GM12865 (cell line): ENCODE results near the gene FILIP1.

Source experiments
- DNase-seq: peaks from one replicate; pipeline ENCODE4 v3.0.0; 2010; ENCODE audit warnings: low read depth
- H3K4me3 ChIP-seq: 2 replicates; pipeline ENCODE4 v1.5.1; 2011; ENCODE audit warnings: mild to moderate bottlenecking, low read depth, low read length, control low read depth
- TF ChIP-seq, protein P1 (sequence below): IDR thresholded peaks from 2 replicates; pipeline ENCODE4 v1.5.1; 2011; ENCODE audit warnings: low read length, control low read depth, low read depth, inconsistent platforms; ENCODE audit not compliant: insufficient read depth; ENCODE audit errors: missing control alignments

FILIP1 gene

DNA sequence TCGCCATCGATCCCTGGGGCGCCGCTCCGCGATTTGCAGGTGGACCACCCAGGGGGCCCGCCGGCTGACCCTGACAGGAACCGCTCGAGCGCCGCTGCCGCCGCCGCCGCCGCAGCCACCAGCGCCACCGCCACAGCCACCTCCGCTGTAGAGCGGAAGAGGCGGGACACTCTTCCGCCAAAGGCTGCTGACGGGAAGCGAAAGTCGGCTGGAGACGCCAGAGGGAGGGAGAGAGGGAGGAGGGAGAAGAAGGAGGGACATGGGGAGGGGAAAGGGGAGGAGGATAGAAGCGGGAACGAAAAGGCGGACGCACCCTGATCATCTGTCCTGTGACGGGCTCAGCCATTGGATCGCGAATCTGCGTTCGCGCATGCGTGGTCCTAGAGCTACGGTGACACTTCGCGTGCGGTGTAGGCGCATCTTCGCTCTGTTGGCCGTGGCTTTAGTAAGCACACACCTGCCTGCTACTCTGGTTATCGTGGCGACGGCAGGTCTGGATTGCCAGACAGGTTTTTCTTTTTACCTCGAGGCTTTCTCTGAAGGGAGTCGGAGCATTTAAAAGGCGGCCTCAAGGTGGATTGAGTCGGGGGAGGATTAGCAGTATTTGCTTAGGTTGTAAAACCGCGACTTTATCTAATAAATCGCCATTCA, 208.8 kb downstream of the FILIP1 start, which contains the start of gene TMEM30A:
TMEM30A (minus strand) TSS at position 161 of the 651 bp plus-strand sequence; CDS start at position 7, 154 bp downstream.
- H3K4me3 ChIP-seq, result peak within 1 kb of the TSS; percentile 92
- TF ChIP-seq, protein P1, sequence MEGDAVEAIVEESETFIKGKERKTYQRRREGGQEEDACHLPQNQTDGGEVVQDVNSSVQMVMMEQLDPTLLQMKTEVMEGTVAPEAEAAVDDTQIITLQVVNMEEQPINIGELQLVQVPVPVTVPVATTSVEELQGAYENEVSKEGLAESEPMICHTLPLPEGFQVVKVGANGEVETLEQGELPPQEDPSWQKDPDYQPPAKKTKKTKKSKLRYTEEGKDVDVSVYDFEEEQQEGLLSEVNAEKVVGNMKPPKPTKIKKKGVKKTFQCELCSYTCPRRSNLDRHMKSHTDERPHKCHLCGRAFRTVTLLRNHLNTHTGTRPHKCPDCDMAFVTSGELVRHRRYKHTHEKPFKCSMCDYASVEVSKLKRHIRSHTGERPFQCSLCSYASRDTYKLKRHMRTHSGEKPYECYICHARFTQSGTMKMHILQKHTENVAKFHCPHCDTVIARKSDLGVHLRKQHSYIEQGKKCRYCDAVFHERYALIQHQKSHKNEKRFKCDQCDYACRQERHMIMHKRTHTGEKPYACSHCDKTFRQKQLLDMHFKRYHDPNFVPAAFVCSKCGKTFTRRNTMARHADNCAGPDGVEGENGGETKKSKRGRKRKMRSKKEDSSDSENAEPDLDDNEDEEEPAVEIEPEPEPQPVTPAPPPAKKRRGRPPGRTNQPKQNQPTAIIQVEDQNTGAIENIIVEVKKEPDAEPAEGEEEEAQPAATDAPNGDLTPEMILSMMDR, result no peak
- peak; percentile 99 for DNase-seq

DNA sequence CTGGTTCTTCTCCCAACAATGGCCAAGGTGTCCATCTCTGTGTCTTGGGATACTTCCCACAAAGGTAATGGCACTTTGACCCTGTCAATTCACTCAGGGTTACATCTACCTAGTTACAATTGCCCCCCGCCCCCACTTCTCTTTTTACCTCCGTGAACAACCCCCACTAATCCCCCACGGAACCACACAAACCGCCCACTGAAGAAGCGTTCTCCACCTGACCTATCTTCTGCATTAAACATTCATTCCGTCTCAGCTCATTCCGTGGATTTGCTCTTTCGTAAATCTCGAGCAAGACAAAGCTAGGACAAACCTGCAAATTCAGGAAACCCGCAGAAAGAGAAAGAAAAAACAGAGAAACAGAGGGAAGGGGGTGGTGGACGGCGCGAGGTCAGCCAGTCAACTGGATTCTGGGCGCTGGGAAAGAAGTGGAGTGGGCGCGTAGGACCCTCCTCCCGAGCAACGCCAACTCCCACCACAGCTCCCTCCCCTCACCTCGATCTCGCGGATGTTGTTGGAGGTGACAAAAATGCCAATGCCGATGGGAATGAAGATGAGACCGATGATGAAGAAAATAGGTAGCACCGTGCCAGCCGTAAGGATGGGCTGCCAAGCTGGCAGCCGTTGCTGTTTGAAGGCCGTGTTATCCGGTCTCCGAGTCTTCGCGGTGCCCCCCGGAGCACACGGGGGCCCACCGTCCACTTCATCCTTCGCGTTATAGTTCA, 209.5 kb downstream of the FILIP1 start:
- DNase-seq, result peak; percentile 31
- H3K4me3 ChIP-seq, result peak overlapping the region; percentile 92
- TF ChIP-seq, protein P1, result no peak

DNA sequence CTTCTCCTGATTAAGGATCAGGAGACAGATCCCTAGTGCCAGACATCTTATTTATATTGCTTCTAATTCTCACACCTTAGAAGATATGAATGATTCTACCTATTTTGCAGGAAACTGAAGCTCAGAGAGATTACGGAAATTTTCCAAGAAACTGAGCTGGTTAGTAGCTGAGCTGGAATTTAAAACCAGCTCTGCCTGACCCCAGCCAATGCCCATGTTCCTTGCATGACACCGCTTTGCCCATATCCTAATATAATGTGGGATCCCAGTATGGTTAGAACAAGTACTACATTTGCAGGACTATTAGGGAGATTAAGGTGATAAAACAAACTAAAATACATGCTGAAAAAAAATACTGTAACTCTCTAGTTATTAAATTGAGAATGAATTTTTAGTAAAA, 210.9 kb downstream of the FILIP1 start:
- peak overlapping the region; percentile 92 for H3K4me3 ChIP-seq
- TF ChIP-seq, protein P1, result no peak
- DNase-seq, result no peak

DNA sequence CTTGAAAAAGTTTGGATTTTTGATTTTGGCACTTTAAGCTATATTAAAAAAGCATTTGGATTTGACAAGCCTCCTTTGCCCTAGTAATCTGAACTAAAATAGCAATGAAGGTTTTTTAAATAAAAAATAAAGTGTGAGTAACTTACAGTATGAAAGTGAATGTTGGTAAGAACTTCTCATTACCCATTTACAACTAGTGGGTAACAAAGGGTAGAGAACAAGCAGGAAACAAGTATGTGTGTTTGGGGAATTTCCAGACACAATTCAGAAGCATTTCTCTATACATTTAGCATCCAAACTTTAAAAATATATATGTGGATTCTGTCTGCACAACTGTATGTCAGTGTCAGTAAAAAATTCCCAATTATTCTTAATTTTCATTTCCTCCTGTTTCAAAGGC, 211.9 kb downstream of the FILIP1 start:
- TF ChIP-seq, protein P1, result no peak
- peak; percentile 58 for DNase-seq
- peak overlapping the region; percentile 92 for H3K4me3 ChIP-seq

DNA sequence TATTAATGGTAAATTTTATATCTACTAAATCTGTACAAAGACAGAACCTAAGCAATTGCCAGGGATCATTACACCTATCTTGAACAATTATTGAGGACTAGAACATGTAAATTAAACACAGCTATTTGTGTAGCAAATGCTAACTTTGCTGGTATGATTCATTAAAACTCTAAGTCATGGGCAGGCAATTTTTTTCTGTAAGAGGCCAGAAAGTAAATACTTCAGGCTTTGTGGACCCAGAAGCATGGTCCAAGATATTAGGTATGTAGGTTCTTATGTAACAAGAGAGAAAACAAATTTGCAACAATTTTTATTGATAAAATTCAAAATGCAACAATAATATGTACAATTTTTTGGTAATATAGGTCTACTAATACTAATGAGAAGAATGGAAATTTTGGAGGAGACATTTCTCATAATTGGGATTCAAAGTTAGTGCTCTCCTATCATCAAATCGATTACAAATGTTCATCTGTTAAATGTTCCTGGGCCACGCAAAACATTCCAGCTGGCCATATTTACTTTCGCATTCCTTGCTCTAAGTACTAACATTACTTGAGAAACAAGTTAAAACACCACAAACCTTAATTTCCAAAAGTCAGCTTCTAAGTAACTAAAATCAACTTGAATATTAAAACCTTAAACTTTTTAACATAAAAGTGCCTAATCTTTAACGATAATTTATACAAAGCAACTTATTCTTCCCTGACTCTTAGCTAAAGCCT, 213.3 kb downstream of the FILIP1 start:
- TF ChIP-seq, protein P1, result no peak
- no peak overlapping the region for H3K4me3 ChIP-seq
- DNase-seq, result no peak

- no peak overlapping the region for H3K4me3 ChIP-seq
- TF ChIP-seq, protein P1, result no peak
- no peak for DNase-seq
Measured at GRCh38 chr6:75279418-75279817, 214.2 kb downstream of the FILIP1 start.
